ENCODE measurements around the gene ITIH5.
"Not testable (repeated sequence)": the region's sequence is repeated elsewhere in the genome, so short reads cannot be mapped to it uniquely, and the experiment has no call there.

The ITIH5 gene

GRCh38 chr10:7666253-7667023 lies at the start of gene ITIH5:
TSS of gene ITIH5 (minus strand) at chr10:7666966. CDS start at chr10:7666892, 74 bp downstream.
- no peak for DNase-seq (ENCODE audit: low read depth)

GRCh38 chr10:7715515-7715914 lies 48.7 kb upstream of the ITIH5 start:
- no peak for DNase-seq (ENCODE audit: low read depth)

- DNase-seq (ENCODE audit: low read depth) = not testable (repeated sequence)
Measured at GRCh38 chr10:7711075-7711474, 44.3 kb upstream of the ITIH5 start.

- DNase-seq (ENCODE audit: low read depth) = no peak
Measured at GRCh38 chr10:7710446-7710845, 43.7 kb upstream of the ITIH5 start.

GRCh38 chr10:7708832-7709231 lies 42.1 kb upstream of the ITIH5 start:
- no peak for DNase-seq (ENCODE audit: low read depth)

GRCh38 chr10:7707858-7708622 lies 41.3 kb upstream of the ITIH5 start:
- no peak for DNase-seq (ENCODE audit: low read depth)

- no peak for DNase-seq (ENCODE audit: low read depth)
Measured at GRCh38 chr10:7707102-7707501, 40.3 kb upstream of the ITIH5 start.

GRCh38 chr10:7706534-7707073 lies 39.8 kb upstream of the ITIH5 start:
- no peak for DNase-seq (ENCODE audit: low read depth)

GRCh38 chr10:7705341-7705740 lies 38.6 kb upstream of the ITIH5 start:
- no peak for DNase-seq (ENCODE audit: low read depth)

- DNase-seq (ENCODE audit: low read depth) = no peak
Measured at GRCh38 chr10:7704071-7705016, 37.6 kb upstream of the ITIH5 start.

GRCh38 chr10:7703140-7703539 lies 36.4 kb upstream of the ITIH5 start, which contains the start of gene ITIH2:
TSS of gene ITIH2 (plus strand) at chr10:7703316. CDS start at chr10:7703435, 119 bp downstream.
- DNase-seq (ENCODE audit: low read depth) = no peak

GRCh38 chr10:7702288-7702812 lies 35.6 kb upstream of the ITIH5 start:
- DNase-seq (ENCODE audit: low read depth) = no peak

- no peak for DNase-seq (ENCODE audit: low read depth)
Measured at GRCh38 chr10:7701158-7701742, 34.5 kb upstream of the ITIH5 start.

- no peak for DNase-seq (ENCODE audit: low read depth)
Measured at GRCh38 chr10:7700577-7701125, 33.9 kb upstream of the ITIH5 start.

- no peak for DNase-seq (ENCODE audit: low read depth)
Measured at GRCh38 chr10:7697426-7697825, 30.7 kb upstream of the ITIH5 start.

GRCh38 chr10:7696545-7696944 lies 29.8 kb upstream of the ITIH5 start:
- DNase-seq (ENCODE audit: low read depth) = no peak

- DNase-seq (ENCODE audit: low read depth) = not testable (repeated sequence)
Measured at GRCh38 chr10:7693194-7693593, 26.4 kb upstream of the ITIH5 start.

GRCh38 chr10:7692368-7692767 lies 25.6 kb upstream of the ITIH5 start:
- DNase-seq (ENCODE audit: low read depth) = not testable (repeated sequence)

GRCh38 chr10:7690885-7691597 lies 24.3 kb upstream of the ITIH5 start:
- not testable (repeated sequence) for DNase-seq (ENCODE audit: low read depth)

- no peak for DNase-seq (ENCODE audit: low read depth)
Measured at GRCh38 chr10:7689591-7689990, 22.8 kb upstream of the ITIH5 start.
